SK-N-SH (cell line): Measurements from ENCODE around the gene NRGN. TPM values are rescaled to one million over a fixed set of nuclear protein-coding genes. Genes with fewer than 3 reads are reported as not detected.

Experiments
- CTCF ChIA-PET: fragments of 300-600, 350-600 bp; formaldehyde crosslinking; extraction: SDS; loops from one replicate; lab custom pipeline; 2021; lab: Yijun Ruan, JAX
- POLR2A ChIA-PET: fragments of 350-600 bp; sonication (Branson Sonifier 250); formaldehyde crosslinking; extraction: SDS; loops from one replicate; lab custom pipeline; 2020; ENCODE audit warnings: antibody characterized with exemption, inconsistent platforms; lab: Yijun Ruan, JAX
- DNase-seq: peaks from one replicate; pipeline ENCODE4 v3.0.0; 2012
- H2AFZ ChIP-seq: fragments of 200-600 bp; sonication (generic); 2 replicates; pipeline ENCODE4 v1.8.1; 2016; ENCODE audit warnings: antibody characterized with exemption, mild to moderate bottlenecking, low read depth
- H3F3A ChIP-seq: fragments of 200-600 bp; sonication (generic); replicated peaks from 2 replicates; pipeline ENCODE3; 2016; ENCODE audit warnings: antibody characterized with exemption, mild to moderate bottlenecking; ENCODE audit not compliant: insufficient read depth
- H3K27ac ChIP-seq, 2 experiments: fragments of 200-500 bp in 1 of 2; fragments of 200-600 bp in 1 of 2; sonication (Bioruptor generic) in 1 of 2; sonication (generic), shearing (Covaris generic) in 1 of 2; 2 replicates each; pipeline versions ENCODE4 v1.5.1 to v1.6.1; 2014 to 2016; ENCODE audit warnings: low read depth in 2 of 2, inconsistent platforms in 1 of 2, low read length in 1 of 2, mild to moderate bottlenecking in 1 of 2, mixed read lengths in 1 of 2
- H3K27me3 ChIP-seq: fragments of 200-600 bp; sonication (generic), shearing (Covaris generic); 2 replicates; pipeline ENCODE4 v1.6.1; 2016; ENCODE audit warnings: mixed run types; ENCODE audit not compliant: insufficient read depth
- H3K36me3 ChIP-seq, 2 experiments: fragments of 200-500 bp in 1 of 2; fragments of 200-600 bp in 1 of 2; sonication (Bioruptor generic) in 1 of 2; sonication (generic) in 1 of 2; replicated peaks in 1 of 2; 2 replicates each; pipeline versions ENCODE3 to v1.5.1; 2014 to 2016; ENCODE audit warnings: low read length in 1 of 2, mild to moderate bottlenecking in 1 of 2; ENCODE audit not compliant: insufficient read depth in 2 of 2, control insufficient read depth in 1 of 2
- H3K4me1 ChIP-seq, 2 experiments: fragments of 200-500 bp in 1 of 2; fragments of 200-600 bp in 1 of 2; sonication (Bioruptor generic) in 1 of 2; sonication (generic), shearing (Covaris generic) in 1 of 2; 2 replicates each; pipeline versions ENCODE4 v1.5.1 to v1.6.1; 2014 to 2016; ENCODE audit warnings: low read depth in 1 of 2, low read length in 1 of 2, mixed run types in 1 of 2; ENCODE audit not compliant: insufficient read depth in 2 of 2, control insufficient read depth in 1 of 2
- H3K4me2 ChIP-seq: fragments of 200-600 bp; sonication (generic), shearing (Covaris generic); 2 replicates; pipeline ENCODE4 v1.6.1; 2017; ENCODE audit warnings: mixed run types
- H3K4me3 ChIP-seq, 2 experiments: fragments of 200-500 bp in 1 of 2; fragments of 200-600 bp in 1 of 2; sonication (Bioruptor generic) in 1 of 2; sonication (generic), shearing (Covaris generic) in 1 of 2; 2 replicates each; pipeline versions ENCODE4 v1.5.1 to v1.8.1; 2014 to 2016; ENCODE audit warnings: low read depth in 2 of 2, inconsistent platforms in 1 of 2, low read length in 1 of 2, mild to moderate bottlenecking in 1 of 2, mixed read lengths in 1 of 2, moderate library complexity in 1 of 2
- H3K79me2 ChIP-seq: fragments of 200-600 bp; sonication (generic); 2 replicates; pipeline ENCODE4 v1.8.1; 2017; ENCODE audit warnings: mild to moderate bottlenecking; ENCODE audit not compliant: insufficient read depth
- H3K9ac ChIP-seq: fragments of 200-600 bp; sonication (generic); 2 replicates; pipeline ENCODE4 v1.6.1; 2017; ENCODE audit warnings: mixed run types
- H3K9me2 ChIP-seq: fragments of 200-600 bp; sonication (generic); 2 replicates; pipeline ENCODE4 v1.6.1; 2017; ENCODE audit warnings: mixed run types
- H3K9me3 ChIP-seq: fragments of 200-600 bp; sonication (generic); 2 replicates; pipeline ENCODE4 v1.6.1; 2017; ENCODE audit warnings: mixed run types, mild to moderate bottlenecking, moderate library complexity
- H4K20me1 ChIP-seq: fragments of 200-600 bp; sonication (generic); 2 replicates; pipeline ENCODE4 v1.6.1; 2017; ENCODE audit warnings: mild to moderate bottlenecking, mixed run types; ENCODE audit not compliant: insufficient read depth
- EZH2phosphoT487 ChIP-seq: fragments of 200-600 bp; sonication (generic); IDR thresholded peaks from 2 replicates; pipeline ENCODE4 v1.6.1; 2017; ENCODE audit warnings: low read depth, mixed run types, mild to moderate bottlenecking, antibody characterized with exemption, moderate library complexity, borderline replicate concordance
- FOSL2 ChIP-seq: IDR thresholded peaks from 2 replicates; pipeline ENCODE4 v1.4.0; 2012; ENCODE audit warnings: low read depth, mild to moderate bottlenecking, moderate library complexity, borderline replicate concordance
- FOXJ3 ChIP-seq: sonication (generic); formaldehyde crosslinking; IDR thresholded peaks from 2 replicates; pipeline ENCODE4 v1.5.1; 2020; ENCODE audit warnings: mild to moderate bottlenecking, missing genetic modification reagents
- FOXM1 ChIP-seq: IDR thresholded peaks from 2 replicates; pipeline ENCODE4 v1.4.0; 2012; ENCODE audit warnings: low read depth, mild to moderate bottlenecking
- MXI1 ChIP-seq: IDR thresholded peaks from 2 replicates; pipeline ENCODE4 v1.6.1; 2012; ENCODE audit warnings: mild to moderate bottlenecking, low read depth, low read length, improper control_type of control experiment
- NFIC ChIP-seq: IDR thresholded peaks from 2 replicates; pipeline ENCODE4 v1.4.0; 2012; ENCODE audit warnings: borderline replicate concordance
- NRF1 ChIP-seq: IDR thresholded peaks from 2 replicates; pipeline ENCODE4 v1.6.1; 2012; ENCODE audit warnings: low read depth, mild to moderate bottlenecking, low read length
- RAD21 ChIP-seq: IDR thresholded peaks from 2 replicates; pipeline ENCODE4 v1.6.1; 2012; ENCODE audit warnings: mild to moderate bottlenecking, low read length
- TAF1 ChIP-seq: IDR thresholded peaks from 2 replicates; pipeline ENCODE4 v1.6.1; 2012; ENCODE audit warnings: low read depth, mild to moderate bottlenecking, low read length, moderate library complexity, borderline replicate concordance
- TCF12 ChIP-seq: IDR thresholded peaks from 2 replicates; pipeline ENCODE4 v1.4.0; 2012
- WGBS: methylation state at CpG from one replicate; pipeline ENCODE4 v1.1.6; 2017; ENCODE audit warnings: low lambda C conversion rate; 5-methylcytosine and 5-hydroxymethylcytosine counted together
- polyA plus RNA-seq, 3 experiments: library from polyadenylated mRNA; depleted of rRNA; stranded (reverse); fragments of >200 nt; gene quantifications; 2 replicates each; pipeline ENCODE4 v1.2.3, GENCODE V29; 2012
- TF ChIP-seq, protein P1 (sequence below): IDR thresholded peaks from 2 replicates; pipeline ENCODE4 v1.4.0; 2012; ENCODE audit warnings: low read depth, borderline replicate concordance
- TF ChIP-seq, protein P2 (sequence below): fragments of 150-350 bp; IDR thresholded peaks from 2 replicates; pipeline ENCODE4 v1.6.1; 2016; ENCODE audit warnings: mild to moderate bottlenecking, low read depth, low read length

NRGN gene
- polyA plus RNA-seq, 1 of the 3 experiments (the other 2 are of a cell fraction), result 6.8 TPM

DNA sequence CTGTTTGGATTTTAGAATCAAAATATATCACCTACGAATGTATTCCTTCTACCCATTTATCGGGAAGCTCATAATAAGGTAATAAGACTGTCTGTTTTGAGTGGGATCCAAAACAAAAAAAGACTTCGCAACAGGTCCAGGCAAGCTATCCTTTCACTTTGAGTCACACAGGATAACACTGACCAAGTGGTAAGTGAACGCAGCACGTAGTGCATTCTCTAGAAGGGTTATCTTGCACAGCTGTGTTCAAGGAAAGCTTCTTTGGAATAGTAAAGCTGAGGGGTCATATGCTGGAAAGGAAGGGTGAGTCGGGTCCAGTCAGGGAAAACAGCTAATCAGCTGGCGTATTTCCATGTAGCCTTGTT, 22.3 kb upstream of the NRGN start:
- TF ChIP-seq TCF12 (no peak), EZH2phosphoT487 (no peak)
- H2AFZ ChIP-seq, result peak overlapping the region; percentile 67; the same call in 1 of the 2 replicates
- peak overlapping the region; percentile 68; the same call in 1 of the 2 replicates for H3K4me2 ChIP-seq
- no peak overlapping the region for H3K4me3 ChIP-seq
- no peaks in the 10 kb centered on the region for H3K9me3 ChIP-seq
- H3K36me3 ChIP-seq, result no peaks in the 10 kb centered on the region
- no peak overlapping the region for H3K9ac ChIP-seq
- H3K9me2 ChIP-seq, result no peaks in the 10 kb centered on the region
- CTCF ChIA-PET, result interaction anchor here (0.9 to 1.7 kb wide), 6 partner anchors 17 to 119 kb away, joined by 3 to 8 read pairs (median 4); no protein-coding TSS in a partner anchor
- peaks cover 11% of the 10 kb centered on the region in 2 experiments; a peak in 2 of 4 replicates for H3K4me1 ChIP-seq
- H3K27me3 ChIP-seq, result no peaks in the 10 kb centered on the region
- POLR2A ChIA-PET, result no interaction called here
- no peaks in the 10 kb centered on the region for H3K79me2 ChIP-seq
- no peaks in the 10 kb centered on the region for H4K20me1 ChIP-seq
- 82% methylated on average over 7 of the region's 7 CpGs for WGBS
- no peaks in the 10 kb centered on the region for H3F3A ChIP-seq
- no peak overlapping the region for H3K27ac ChIP-seq
- DNase-seq, result no peak

DNA sequence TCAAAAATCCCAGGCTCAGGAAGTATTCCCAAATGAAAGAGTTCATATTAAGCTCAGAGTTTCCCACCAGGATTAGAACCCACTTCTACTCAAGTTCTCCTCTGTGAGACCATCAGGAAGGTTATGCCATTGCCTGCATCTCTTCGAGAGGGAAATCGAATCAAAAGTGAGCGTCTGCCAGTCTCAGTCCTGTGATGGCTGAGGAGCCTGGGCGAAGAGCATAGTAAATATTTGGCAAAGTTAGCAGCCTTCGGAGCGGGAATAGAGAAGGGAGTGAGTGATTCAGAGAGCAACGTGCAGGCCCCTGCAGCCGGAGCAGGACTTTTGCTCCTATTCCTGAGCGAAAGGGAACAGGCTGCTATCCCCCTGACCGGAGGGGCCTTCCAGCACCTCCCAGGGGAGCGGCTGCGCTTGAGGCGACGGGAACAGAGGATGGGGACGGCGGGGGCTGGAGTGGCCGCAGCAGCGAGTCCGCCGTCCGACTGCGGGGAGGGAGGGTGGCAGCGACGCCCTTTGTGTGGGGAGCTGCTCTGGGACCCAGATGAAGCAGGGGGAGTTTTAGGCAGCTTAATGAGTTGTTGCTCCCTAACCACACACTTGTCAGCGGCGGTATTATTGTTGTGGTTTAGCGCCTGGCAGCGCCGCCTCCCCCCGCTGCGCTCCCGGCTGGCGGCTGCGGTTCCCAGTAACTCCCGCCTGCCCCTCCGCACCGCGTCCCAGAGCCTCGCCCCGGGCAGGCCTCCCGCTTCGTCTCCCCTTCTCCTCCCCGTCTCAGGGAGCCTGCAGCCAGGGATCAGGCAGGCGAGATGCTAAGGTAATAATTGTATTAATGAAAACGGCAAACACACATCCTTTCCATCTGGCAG, 21.7 kb upstream of the NRGN start:
- H3K9ac ChIP-seq, result no peak overlapping the region
- no peak overlapping the region for H3K27ac ChIP-seq
- no peaks in the 10 kb centered on the region for H3K9me2 ChIP-seq
- H3K4me1 ChIP-seq, result peaks cover 11% of the 10 kb centered on the region in 2 experiments; a peak in 2 of 4 replicates
- DNase-seq, result peak; percentile 79
- H3K36me3 ChIP-seq, result no peaks in the 10 kb centered on the region
- H3K27me3 ChIP-seq, result no peaks in the 10 kb centered on the region
- peak overlapping the region in 1 of 2 experiments; percentile 42; a peak in 2 of 4 replicates for H3K4me3 ChIP-seq
- CTCF ChIA-PET, result interaction anchor here (0.9 to 1.7 kb wide), 6 partner anchors 16 to 119 kb away, joined by 3 to 8 read pairs (median 4); no protein-coding TSS in a partner anchor
- H3K79me2 ChIP-seq, result no peaks in the 10 kb centered on the region
- POLR2A ChIA-PET, result interaction anchor here (0.5 kb wide), 1 partner anchor 850 kb away, joined by 4 read pairs; no protein-coding TSS in a partner anchor
- H4K20me1 ChIP-seq, result no peaks in the 10 kb centered on the region
- no peaks in the 10 kb centered on the region for H3K9me3 ChIP-seq
- no peaks in the 10 kb centered on the region for H3F3A ChIP-seq
- H2AFZ ChIP-seq, result peak overlapping the region; percentile 67; the same call in 1 of the 2 replicates
- H3K4me2 ChIP-seq, result peak overlapping the region; percentile 68
- TF ChIP-seq FOSL2, result no peak
- TF ChIP-seq FOXM1, result no peak
- no peak for TF ChIP-seq NFIC
- WGBS, result 15% methylated on average over 39 of the region's 45 CpGs

DNA sequence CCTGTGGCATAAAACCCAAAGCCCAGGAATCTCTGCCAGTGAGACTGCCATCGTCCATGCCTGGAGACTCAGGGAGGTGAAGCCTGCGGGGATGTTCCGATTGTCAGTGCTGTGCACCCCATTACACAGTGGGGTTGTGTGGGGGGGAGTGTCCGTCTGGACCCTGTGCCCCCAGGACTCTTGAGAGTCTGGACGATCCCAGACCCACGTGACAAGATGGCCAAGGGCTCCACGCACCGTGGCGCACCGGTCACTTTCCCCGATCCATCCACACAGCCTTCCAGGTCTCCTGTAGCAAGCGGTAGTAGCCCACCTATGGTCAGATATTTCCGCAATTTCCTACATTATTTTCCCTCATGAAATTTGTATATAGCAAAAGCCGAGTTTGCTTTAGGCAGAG, 20.9 kb upstream of the NRGN start:
- H3K4me2 ChIP-seq, result no peak overlapping the region
- no peaks in the 10 kb centered on the region for H3K9me3 ChIP-seq
- POLR2A ChIA-PET, result no interaction called here
- H3F3A ChIP-seq, result no peaks in the 10 kb centered on the region
- 92% methylated on average over 3 of the region's 14 CpGs for WGBS
- peaks cover 11% of the 10 kb centered on the region in 2 experiments; a peak in 2 of 4 replicates for H3K4me1 ChIP-seq
- CTCF ChIA-PET, result interaction anchor here (1.1 kb wide), 1 partner anchor 710 kb away, joined by 3 read pairs; no protein-coding TSS in a partner anchor
- TF ChIP-seq EZH2phosphoT487 (no peak), NRF1 (no peak), TAF1 (no peak), TCF12 (no peak), RAD21 (no peak), MXI1 (no peak), FOSL2 (no peak), FOXJ3 (CRISPR knock-in tag) (no peak)
- TF ChIP-seq, protein P1, sequence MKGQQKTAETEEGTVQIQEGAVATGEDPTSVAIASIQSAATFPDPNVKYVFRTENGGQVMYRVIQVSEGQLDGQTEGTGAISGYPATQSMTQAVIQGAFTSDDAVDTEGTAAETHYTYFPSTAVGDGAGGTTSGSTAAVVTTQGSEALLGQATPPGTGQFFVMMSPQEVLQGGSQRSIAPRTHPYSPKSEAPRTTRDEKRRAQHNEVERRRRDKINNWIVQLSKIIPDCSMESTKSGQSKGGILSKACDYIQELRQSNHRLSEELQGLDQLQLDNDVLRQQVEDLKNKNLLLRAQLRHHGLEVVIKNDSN, result no peak
- TF ChIP-seq, protein P2, sequence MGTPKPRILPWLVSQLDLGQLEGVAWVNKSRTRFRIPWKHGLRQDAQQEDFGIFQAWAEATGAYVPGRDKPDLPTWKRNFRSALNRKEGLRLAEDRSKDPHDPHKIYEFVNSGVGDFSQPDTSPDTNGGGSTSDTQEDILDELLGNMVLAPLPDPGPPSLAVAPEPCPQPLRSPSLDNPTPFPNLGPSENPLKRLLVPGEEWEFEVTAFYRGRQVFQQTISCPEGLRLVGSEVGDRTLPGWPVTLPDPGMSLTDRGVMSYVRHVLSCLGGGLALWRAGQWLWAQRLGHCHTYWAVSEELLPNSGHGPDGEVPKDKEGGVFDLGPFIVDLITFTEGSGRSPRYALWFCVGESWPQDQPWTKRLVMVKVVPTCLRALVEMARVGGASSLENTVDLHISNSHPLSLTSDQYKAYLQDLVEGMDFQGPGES, result no peak
- DNase-seq, result no peak
- no peak overlapping the region for H3K4me3 ChIP-seq
- no peaks in the 10 kb centered on the region for H3K79me2 ChIP-seq
- no peaks in the 10 kb centered on the region for H3K9me2 ChIP-seq
- H3K27me3 ChIP-seq, result no peaks in the 10 kb centered on the region
- no peak overlapping the region for H3K9ac ChIP-seq
- H3K27ac ChIP-seq, result no peak overlapping the region
- no peaks in the 10 kb centered on the region for H4K20me1 ChIP-seq
- H3K36me3 ChIP-seq, result no peaks in the 10 kb centered on the region
- H2AFZ ChIP-seq, result no peak overlapping the region
